ENCODE data around the gene RSPH6A. TPM values are rescaled to one million over a fixed set of nuclear protein-coding genes. Genes with fewer than 3 reads are reported as not detected.

Gene RSPH6A
- total and polyA plus RNA-seq, 12 donors, result 0.09 to 0.15 TPM; not detected in 10

DNA sequence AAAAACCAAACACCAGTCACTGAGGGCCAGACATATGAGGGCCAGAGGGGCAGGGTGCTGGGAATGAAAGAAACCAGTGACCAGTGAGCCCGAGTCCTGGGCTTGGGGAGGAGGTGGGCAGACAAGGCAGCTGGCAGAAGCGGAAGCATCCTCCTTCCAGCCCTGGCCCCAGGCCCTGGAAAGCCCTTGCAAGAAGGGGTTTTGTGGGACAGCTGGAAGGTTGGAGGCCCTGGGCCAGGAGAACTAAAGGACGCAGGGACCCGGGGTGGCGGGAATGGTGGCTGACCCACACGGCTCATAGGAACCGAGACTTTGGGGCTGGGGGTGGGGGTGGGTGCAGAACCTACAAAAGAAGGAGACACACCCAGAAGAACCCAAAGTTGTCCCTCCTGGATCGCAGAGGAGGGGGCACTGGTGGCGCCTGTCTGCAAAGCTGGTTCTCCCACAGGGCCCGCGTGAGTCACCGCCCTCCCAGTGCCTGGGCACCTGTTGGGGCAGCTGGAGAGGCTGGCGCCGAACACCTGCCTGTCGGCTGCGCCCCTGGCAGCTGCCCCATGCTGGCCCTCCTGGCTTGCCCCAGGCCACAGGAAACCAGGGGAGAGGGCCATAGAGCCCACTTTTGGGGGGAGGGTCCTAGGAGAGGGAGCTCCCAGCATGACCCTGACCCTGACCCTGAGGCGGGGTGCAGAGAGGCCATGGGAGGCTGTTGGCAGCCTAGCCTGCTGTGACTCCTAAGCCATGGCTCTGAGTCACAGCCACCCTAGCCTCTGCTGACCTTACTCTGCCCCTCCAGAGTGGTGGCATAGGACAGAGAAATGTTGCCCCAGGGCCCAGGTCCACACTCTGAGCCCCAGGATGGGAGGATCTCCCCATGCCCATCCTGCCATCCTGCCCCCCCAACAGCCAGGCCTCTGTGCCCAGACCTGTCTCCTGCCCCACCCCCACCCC lies 33.6 kb downstream of the RSPH6A start:
- Histone ChIP-seq H3K9me3 (no peaks in the 10 kb centered on the region), H3K4me3 (peak overlapping the region; percentile 49 to 87 (median 69)), H3K36me3 (peaks cover 0 to 50% (median 34%) of the 10 kb centered on the region in 9 donors), H3K27ac (peak overlapping the region; percentile 79 to 96 (median 91)), H3K27me3 (peaks cover 0 to 100% (median 0%) of the 10 kb centered on the region in 7 donors), H3K4me1 (peaks cover 26 to 74% (median 56%) of the 10 kb centered on the region in 9 donors)
- intact Hi-C loops (cut with DNase I), result no loop called here
- ATAC-seq, result peak in 6 of 8 donors; percentile 2 to 25 (median 14)
- TF ChIP-seq CTCF (IDR thresholded peaks at IDR 0.05), result no peak
- peak in 1 of 2 donors; percentile 44 for DNase-seq
- 27 to 36% methylated on average over 17 of the region's 17 CpGs for WGBS, 2 donors

- Histone ChIP-seq H3K9me3 (no peaks in the 10 kb centered on the region), H3K4me1 (peaks cover 24 to 65% (median 54%) of the 10 kb centered on the region in 9 donors), H3K36me3 (peaks cover 0 to 44% (median 27%) of the 10 kb centered on the region in 9 donors), H3K27ac (peak overlapping the region in 9 of 10 donors; percentile 14 to 96 (median 93)), H3K27me3 (peaks cover 0 to 94% (median 0%) of the 10 kb centered on the region in 7 donors), H3K4me3 (peak overlapping the region; percentile 49 to 87 (median 69))
- intact Hi-C loops (cut with DNase I), result no loop called here
- WGBS, 2 donors, result 23 to 34% methylated on average over 11 to 13 of the region's 13 CpGs
- TF ChIP-seq CTCF (IDR thresholded peaks at IDR 0.05), result no peak
- ATAC-seq, result no peak
- DNase-seq, result no peak
Observed at GRCh38 chr19:45780448-45781213, 34.5 kb downstream of the RSPH6A start.

DNA sequence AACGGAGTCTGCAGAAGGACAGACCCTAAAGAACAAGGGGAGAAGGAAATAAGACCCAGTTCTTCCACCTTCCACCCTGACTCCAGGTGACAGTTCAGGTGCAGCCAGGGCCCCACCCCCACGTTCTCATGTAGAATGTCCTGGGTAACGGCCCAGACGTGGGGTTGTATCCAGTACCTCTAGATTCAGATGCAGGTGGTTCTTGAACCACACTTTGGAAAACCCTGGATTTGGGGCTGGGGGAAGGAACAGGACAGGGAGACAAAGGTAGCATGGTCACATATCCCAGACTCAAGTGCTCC lies 35.0 kb downstream of the RSPH6A start:
- Histone ChIP-seq H3K36me3 (peaks cover 0 to 40% (median 24%) of the 10 kb centered on the region in 9 donors), H3K9me3 (no peaks in the 10 kb centered on the region), H3K27me3 (peaks cover 0 to 90% (median 0%) of the 10 kb centered on the region in 7 donors), H3K4me1 (peaks cover 24 to 60% (median 49%) of the 10 kb centered on the region in 9 donors), H3K4me3 (peak overlapping the region in 9 of 10 donors; percentile 49 to 87 (median 70)), H3K27ac (peak overlapping the region in 6 of 10 donors; percentile 23 to 96 (median 68))
- no peak for TF ChIP-seq CTCF (IDR thresholded peaks at IDR 0.05)
- 47 to 63% methylated on average over 4 of the region's 4 CpGs for WGBS, 2 donors
- intact Hi-C loops (cut with DNase I), result no loop called here
- ATAC-seq (no peak), DNase-seq (no peak)
